ENCODE measurements around the gene CMTM1. TPM values are rescaled to one million over a fixed set of nuclear protein-coding genes. Genes with fewer than 3 reads are reported as not detected.

CMTM1 gene
- 0.71 to 1.5 TPM (median 0.96 TPM) in 5 replicates for total RNA-seq (2022; extraction: Qiagen RNA extraction)

GRCh38 chr16:66566051-66566901 is at the start of gene CMTM1:
Gene CMTM1, plus strand, starts transcription at chr16:66566439. Its CDS starts 75 bp downstream, at chr16:66566514.

DNA sequence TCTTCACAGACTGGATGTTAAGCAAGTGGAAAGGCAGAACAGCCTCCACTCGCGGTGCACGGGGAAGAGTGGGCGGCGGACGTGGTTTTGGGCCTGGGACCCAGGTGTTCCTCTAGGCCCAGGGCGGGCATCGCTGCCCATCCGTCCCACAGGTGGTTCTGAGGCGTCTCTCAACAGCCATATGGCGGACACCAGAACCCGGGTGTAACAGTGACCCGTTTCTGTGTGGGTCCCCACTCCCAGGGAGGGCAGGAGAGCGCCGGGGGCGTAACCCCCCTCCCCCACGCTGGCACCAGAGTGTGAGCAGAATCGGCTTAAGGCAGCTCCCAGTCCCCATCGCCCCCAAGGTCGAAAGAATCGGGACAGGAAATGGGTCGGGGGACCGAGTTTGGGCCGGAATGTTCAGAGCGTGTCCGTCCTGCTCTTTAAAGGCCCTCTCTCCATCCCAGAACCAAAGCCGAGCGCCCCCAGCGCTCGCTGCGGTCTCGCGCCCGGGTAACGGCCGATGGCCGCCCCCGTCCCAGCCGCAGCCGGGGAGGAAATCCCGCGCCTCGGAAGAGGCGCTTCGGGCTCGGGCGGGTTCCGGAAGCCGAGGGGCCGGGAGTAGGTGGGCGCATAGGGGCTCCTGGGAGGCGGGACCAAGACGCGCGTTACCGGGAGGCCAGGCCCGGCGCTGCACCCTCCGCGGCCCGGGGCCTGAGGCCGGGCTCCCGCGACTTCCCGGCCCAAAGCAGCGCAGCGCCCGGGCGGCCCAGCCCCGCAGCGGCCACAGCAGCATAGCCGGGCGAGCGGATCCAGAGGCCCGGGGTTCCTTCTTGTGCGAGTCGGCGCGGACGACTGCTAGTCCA is 16.7 kb upstream of the CMTM1 start, which contains the start of gene TK2:
Gene TK2 (minus strand): TSS at position 839 of the 848 bp plus-strand sequence. CDS start 61 bp downstream, at position 778.

GRCh38 chr16:66552286-66553177 is 13.7 kb upstream of the CMTM1 start, which contains the start of gene CKLF:
Gene CKLF, plus strand, starts transcription at chr16:66552576. Its CDS starts 140 bp downstream, at chr16:66552716.

GRCh38 chr16:66578651-66579531 is 12.7 kb downstream of the CMTM1 start, which contains the start of gene CMTM2:
Gene CMTM2, plus strand, starts transcription at chr16:66579463. Its CDS starts 145 bp downstream, at chr16:66579608.

GRCh38 chr16:66604376-66605176 is 38.3 kb downstream of the CMTM1 start, which contains the start of gene CMTM3:
Gene CMTM3, plus strand, starts transcription at chr16:66604704. Its CDS starts 102 bp downstream, at chr16:66604806.

Other genes starting within 250 kb of the CMTM1 start
- gene CDH5, start 199.7 kb upstream of the CMTM1 start, total RNA-seq (2022; extraction: Qiagen RNA extraction), result 0.10 to 0.31 TPM (median 0.12 TPM) in 5 replicates
- 4.3 to 7.4 TPM (median 5.4 TPM) in 5 replicates for gene BEAN1, start 139.1 kb upstream of the CMTM1 start, total RNA-seq (2022; extraction: Qiagen RNA extraction)
- 17.6 to 24.7 TPM (median 18.6 TPM) in 5 replicates for gene TK2, start 16.3 kb upstream of the CMTM1 start, total RNA-seq (2022; extraction: Qiagen RNA extraction)
- 55.4 to 72.7 TPM (median 64.0 TPM) in 5 replicates for gene CKLF, start 13.9 kb upstream of the CMTM1 start, total RNA-seq (2022; extraction: Qiagen RNA extraction)
- not detected in 5 replicates for gene CMTM2, start 13.0 kb downstream of the CMTM1 start, total RNA-seq (2022; extraction: Qiagen RNA extraction)
- gene CMTM3, start 38.3 kb downstream of the CMTM1 start, total RNA-seq (2022; extraction: Qiagen RNA extraction), result 94.0 to 99.9 TPM (median 98.6 TPM) in 5 replicates
- gene CMTM4, start 130.3 kb downstream of the CMTM1 start, total RNA-seq (2022; extraction: Qiagen RNA extraction), result 20.6 to 41.2 TPM (median 34.9 TPM) in 5 replicates
- gene DYNC1LI2, start 185.2 kb downstream of the CMTM1 start, total RNA-seq (2022; extraction: Qiagen RNA extraction), result 38.1 to 67.8 TPM (median 49.2 TPM) in 5 replicates
- gene TERB1, start 235.1 kb downstream of the CMTM1 start, total RNA-seq (2022; extraction: Qiagen RNA extraction), result 0.06 TPM in 1 of 5 replicates, not detected in the others

Measured in A549 treated with Hydrocortisone at 1 μM for 4 hours (cell line).